Mononuclear cell (primary cell): ENCODE results near the gene SLC37A1. TPM values are rescaled to one million over a fixed set of nuclear protein-coding genes. Genes with fewer than 3 reads are reported as not detected.

Experiments used
- H3K27me3 ChIP-seq: 2 replicates; pipeline ENCODE4 v1.6.0; 2011; ENCODE audit warnings: low read length, control low read depth; ENCODE audit not compliant: insufficient read depth
- H3K4me1 ChIP-seq: 2 replicates; pipeline ENCODE4 v1.5.1; 2011; ENCODE audit warnings: mild to moderate bottlenecking, low read length, control low read depth; ENCODE audit not compliant: insufficient read depth
- H3K4me3 ChIP-seq: 2 replicates; pipeline ENCODE4 v1.5.1; 2011; ENCODE audit warnings: mild to moderate bottlenecking, low read length, moderate library complexity
- H3K9me3 ChIP-seq: 2 replicates; pipeline ENCODE4 v1.5.1; 2011; ENCODE audit warnings: low read depth, mild to moderate bottlenecking, control low read depth, low read length
- total RNA-seq: library from RNA; depleted of rRNA; stranded (reverse); fragments of >200 nt; gene quantifications from one replicate; pipeline ENCODE4 v1.2.3, GENCODE V29; 2012

SLC37A1 gene
- total RNA-seq, 1 donor = 19.4 TPM

DNA sequence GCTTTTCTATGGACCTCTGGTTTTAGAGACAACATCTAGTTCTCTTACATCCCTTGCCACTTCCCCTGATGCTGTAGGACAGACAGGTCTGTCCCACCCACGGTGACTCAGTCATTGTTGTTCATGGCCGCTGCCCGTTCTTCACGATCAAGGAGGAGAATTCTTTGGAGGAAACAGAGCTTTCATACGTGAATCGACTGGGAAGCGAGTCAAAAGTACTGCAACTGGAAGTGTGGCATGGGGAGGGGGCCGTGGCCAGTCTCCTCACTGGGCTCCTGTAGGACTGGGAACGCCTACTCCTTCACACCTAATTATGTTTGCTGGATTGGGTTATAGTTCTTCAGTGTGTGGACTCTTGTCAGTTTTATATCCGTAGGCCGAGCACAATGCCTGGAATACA, 4.4 kb upstream of the SLC37A1 start:
- Histone ChIP-seq H3K9me3 (no peaks in the 10 kb centered on the region), H3K4me1 (peaks cover 11% of the 10 kb centered on the region), H3K27me3 (no peaks in the 10 kb centered on the region), H3K4me3 (no peak overlapping the region)

DNA sequence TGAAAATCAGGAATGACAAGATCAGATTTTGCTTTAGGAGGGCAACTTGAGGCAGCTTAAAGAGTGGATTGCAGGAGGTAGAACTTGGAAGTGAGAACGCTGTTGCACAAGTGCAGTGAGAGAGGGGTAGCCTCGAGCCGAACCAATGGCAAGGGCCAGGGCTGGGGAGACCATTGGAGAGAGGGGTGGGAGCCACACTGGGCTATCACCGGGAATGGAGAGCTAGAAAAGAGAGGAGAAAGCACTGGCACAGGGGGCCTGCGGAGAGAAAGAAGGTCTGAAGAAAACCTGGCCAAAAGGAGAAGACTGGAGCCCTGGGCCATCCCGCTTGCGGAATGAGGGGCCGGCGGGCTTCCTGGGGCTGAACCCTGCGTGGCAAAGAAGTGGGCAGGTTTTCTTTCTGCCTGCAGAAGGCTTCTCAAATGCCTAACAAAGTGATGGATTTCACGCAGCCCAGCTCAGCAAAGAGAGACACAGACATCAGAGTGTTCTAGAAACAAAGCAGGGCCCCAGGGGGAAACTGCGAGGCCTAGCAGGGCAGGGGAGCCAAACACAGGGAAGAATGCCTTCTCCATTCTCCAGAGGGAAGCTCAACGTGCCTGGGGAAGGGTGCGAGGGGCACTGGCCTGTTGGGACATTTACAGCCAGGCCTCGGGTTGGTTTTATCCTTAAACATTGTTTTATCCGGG, 1.2 kb upstream of the SLC37A1 start:
- no peaks in the 10 kb centered on the region for H3K27me3 ChIP-seq

DNA sequence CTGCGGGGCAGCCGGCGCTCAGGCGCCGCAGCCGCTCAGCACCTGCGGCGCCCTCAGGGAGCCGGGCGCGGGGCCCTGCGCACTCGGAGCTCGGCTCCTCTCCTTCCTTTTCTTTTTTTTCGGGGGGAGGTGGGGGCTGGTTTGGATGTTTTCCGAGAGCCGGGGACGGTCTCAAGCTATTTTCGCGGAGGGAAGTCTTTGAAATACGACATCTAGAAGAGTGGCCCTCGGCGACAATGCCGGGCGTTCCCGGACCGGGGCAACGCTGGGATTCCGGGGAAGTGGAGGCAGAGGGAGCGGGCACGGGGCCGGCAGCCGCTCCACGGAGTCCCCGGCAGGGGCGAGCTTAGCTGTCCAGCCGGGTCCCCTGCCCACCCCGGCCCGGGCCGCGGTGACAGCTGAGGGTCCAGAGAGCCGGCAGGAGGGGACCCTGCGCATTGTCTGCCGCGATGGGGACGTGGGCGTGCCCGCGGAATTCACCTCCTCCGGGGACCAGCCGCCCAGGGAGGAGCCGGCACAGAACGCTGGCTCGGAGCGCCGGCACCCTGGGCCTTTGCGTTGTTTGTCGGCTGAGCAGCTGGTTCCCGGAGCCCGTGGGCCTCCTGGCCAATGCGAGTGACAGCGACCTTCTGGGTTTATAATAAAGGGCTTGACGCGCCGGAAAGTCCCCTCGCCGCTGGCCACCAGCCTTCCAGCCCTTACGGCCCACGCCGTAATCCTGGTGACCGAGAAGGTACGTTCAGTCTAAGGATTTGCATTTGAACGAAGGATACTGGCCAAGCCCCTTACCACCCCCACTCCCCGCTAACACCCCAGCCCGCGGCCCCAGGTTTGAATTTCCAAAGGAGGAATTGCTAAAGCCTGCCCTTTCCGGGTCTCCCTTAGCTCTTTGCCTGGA, 582 bp downstream of the SLC37A1 start:
- H3K4me1 ChIP-seq = peaks cover 24% of the 10 kb centered on the region
- peak overlapping the region; percentile 82 for H3K4me3 ChIP-seq
- H3K9me3 ChIP-seq = no peaks in the 10 kb centered on the region
- H3K27me3 ChIP-seq = no peaks in the 10 kb centered on the region

More for the DNA sequence above, 1.2 kb upstream of the SLC37A1 start:
- H3K4me3 ChIP-seq = no peak overlapping the region
- no peaks in the 10 kb centered on the region for H3K9me3 ChIP-seq
- H3K4me1 ChIP-seq = peaks cover 24% of the 10 kb centered on the region

DNA sequence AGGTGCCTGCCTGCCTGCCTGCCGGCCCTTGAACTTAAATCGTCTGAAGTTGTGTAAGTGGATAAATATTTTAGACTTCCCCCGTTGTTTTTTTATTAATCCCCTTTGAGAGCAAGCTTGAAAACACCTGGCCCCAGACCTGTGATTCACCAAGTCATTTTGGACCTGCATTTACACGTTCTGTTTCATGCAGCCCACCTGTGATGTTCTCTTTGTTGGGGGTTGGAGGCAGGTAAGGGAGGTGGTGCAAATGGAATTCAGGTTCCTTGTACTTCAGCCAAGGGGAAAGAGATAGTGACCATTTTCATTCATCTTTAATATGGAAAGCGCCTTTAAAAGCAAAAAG, 1.2 kb downstream of the SLC37A1 start:
- peaks cover 24% of the 10 kb centered on the region for H3K4me1 ChIP-seq
- peak overlapping the region; percentile 82 for H3K4me3 ChIP-seq

DNA sequence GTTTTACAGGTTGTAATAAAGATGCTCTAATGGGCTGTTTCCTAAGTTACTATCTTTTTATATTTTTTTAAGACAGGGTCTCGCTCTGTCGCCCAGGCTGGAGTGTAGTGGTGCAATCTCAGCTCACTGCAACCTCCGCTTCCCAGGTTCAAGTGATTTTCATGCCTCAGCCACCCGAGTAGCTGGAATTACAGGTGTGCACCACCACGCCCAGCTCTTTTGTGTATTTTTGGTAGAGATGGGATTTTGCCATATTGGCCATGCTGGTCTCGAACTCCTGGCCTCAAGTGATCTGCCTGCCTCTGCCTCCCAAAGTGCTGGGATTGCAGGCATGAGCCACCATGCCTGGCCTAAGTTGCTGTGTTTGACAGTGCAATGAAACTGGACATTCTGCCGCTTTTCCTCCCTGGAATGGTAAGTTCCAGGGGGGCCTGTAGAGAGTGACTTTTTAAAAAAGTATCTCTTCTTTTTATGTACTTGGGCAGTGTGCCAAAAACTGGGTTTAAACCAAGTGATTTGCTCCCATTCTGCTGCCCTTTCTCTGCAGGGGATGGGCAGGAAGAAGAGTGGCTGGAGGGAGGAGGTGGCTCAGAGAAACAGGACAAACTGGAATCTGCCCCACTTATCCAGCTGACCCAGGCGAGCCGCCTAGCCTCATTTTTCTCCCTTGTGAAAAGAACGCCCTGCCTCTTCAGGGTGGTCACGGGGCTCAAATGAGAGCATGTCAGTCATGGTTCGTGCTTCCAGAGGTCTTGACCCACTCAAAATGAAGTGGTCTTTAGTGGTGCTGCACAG, 2.3 kb downstream of the SLC37A1 start:
- no peaks in the 10 kb centered on the region for H3K9me3 ChIP-seq
- peaks cover 24% of the 10 kb centered on the region for H3K4me1 ChIP-seq
- no peak overlapping the region for H3K4me3 ChIP-seq
- no peaks in the 10 kb centered on the region for H3K27me3 ChIP-seq

More for the DNA sequence above, 1.2 kb downstream of the SLC37A1 start:
- no peaks in the 10 kb centered on the region for H3K27me3 ChIP-seq
- H3K9me3 ChIP-seq = no peaks in the 10 kb centered on the region

DNA sequence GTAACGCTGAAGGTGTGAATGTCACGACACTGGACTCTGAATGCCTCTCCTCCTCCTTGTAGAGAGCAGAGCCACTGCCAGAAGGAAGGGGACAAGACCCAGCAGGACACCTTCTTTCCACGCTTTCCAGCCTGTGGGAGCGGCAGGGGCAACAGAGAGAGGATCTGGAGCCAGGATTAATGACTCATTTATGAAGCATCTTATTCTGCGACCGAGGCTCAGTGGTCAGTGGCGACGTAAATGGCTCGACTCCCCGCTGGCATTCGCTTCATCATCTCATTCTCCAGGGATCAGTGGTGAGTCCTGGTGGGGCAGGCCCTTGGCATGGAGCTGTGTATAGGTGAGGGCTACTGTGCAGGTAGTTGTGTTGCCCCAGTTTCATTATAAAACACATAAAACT, 4.6 kb downstream of the SLC37A1 start:
- H3K9me3 ChIP-seq = no peaks in the 10 kb centered on the region
- H3K4me3 ChIP-seq = no peak overlapping the region
- peaks cover 20% of the 10 kb centered on the region for H3K4me1 ChIP-seq
- H3K27me3 ChIP-seq = no peaks in the 10 kb centered on the region

DNA sequence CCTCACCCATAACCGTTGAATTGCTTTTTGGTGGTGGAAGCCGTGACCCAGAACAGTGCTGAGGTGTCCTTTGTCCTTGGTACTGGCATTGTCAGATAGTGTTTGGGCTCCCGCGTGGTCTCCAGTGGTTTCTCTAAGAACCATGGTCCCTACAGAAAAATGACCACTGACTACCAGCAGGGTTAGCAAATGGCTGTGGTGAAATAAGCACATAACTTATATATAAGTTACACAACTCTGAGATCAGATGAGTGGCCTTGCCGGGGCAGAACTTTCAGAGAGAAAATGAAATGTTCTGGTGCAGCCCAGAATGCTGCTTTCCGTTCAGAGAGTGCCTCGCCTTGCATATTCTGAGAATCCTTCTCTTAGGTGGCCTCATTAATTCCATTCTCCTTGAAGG, 5.0 kb downstream of the SLC37A1 start:
- Histone ChIP-seq H3K27me3 (no peaks in the 10 kb centered on the region), H3K4me1 (peaks cover 22% of the 10 kb centered on the region), H3K4me3 (no peak overlapping the region), H3K9me3 (no peaks in the 10 kb centered on the region)

DNA sequence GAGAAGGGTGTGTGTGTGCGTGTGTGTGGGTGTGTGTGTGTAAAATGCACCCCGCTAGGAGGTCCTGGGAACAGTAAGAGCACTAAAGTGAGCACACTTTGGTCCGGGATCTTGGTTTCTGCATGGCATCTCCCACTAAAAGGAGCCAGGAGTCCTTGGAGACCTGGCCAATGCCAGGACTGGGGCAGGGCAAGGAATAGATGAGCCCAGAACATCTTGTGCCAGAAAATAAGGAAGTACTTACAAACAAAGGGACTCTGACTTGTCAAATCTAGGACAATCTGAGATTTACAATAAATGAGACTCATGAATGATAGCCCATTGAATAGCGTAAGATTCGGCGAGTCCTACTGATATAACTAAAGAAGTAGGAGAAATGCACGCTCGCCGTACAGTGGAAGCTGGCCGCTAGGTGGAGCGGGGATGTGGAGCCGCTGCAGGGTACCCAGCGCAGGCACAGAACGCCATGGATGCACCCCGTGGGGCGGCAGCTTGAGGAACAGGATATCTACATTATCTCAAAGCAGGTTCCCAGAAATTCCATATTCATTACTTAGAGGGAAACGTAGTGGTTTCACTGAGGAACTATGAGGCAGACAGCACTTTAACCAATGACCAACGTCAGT, 7.1 kb downstream of the SLC37A1 start:
- Histone ChIP-seq H3K9me3 (no peaks in the 10 kb centered on the region), H3K27me3 (no peaks in the 10 kb centered on the region), H3K4me3 (no peak overlapping the region), H3K4me1 (peaks cover 28% of the 10 kb centered on the region)

DNA sequence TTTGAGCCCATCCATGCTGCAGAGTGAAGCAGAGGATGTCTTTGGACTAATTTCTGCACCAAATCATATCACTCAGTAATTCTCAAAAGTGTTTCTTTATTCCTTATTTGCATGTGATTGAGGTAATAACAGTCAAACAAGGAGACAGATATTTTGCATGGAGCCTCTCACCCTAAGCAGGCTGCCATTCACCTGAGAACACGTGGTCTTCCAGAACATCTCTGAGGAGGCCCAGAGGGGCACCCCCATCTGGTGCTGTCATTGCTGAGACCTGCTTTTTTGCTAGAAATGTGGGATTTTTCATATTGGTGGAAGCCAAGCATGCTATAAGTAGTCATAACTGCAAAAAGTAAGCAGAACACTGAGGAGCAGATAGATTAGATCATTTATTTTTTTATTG, 7.7 kb downstream of the SLC37A1 start:
- Histone ChIP-seq H3K9me3 (no peaks in the 10 kb centered on the region), H3K4me1 (peaks cover 28% of the 10 kb centered on the region), H3K4me3 (no peak overlapping the region), H3K27me3 (no peaks in the 10 kb centered on the region)

DNA sequence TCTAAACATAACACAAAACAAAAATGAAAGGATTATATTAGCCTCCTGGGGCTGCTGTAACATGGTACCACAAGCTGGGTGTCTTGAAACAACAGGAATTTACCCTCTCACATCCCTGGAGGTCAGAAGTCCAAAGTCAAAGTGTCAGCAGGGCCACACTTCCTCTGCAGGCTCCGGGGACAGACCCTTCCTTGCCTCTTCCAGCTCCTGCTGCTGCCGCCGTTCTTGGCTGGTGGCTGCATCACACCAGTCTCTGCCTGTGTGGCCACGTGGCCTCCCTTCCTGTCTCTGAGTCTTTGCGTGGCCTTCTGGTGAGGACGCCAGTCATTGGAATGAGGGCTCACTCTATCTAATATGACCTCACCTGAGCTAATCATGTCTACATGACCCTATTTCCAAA, 8.2 kb downstream of the SLC37A1 start:
- no peaks in the 10 kb centered on the region for H3K27me3 ChIP-seq
- H3K4me3 ChIP-seq = no peak overlapping the region
- H3K9me3 ChIP-seq = no peaks in the 10 kb centered on the region
- peaks cover 29% of the 10 kb centered on the region for H3K4me1 ChIP-seq

DNA sequence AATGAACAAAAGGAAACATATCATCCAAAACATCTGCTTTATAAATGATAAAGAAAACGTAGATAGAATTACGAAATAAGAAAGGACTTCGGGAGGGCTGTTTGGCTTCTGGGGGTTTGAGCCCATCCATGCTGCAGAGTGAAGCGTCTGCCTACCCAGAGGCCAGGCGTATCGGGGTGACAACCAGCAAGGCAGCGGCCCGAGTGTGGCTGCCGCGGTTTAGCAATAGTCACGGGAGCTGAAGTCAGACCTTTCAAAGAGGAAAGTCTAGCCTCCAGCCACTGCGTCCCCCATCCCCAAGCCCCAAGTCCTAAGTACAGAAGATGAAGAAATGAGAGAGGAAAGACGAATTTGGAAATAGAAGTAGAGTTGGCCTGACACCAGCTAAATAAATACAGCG, 8.6 kb downstream of the SLC37A1 start:
- Histone ChIP-seq H3K9me3 (no peaks in the 10 kb centered on the region), H3K4me3 (no peak overlapping the region), H3K4me1 (peaks cover 33% of the 10 kb centered on the region), H3K27me3 (no peaks in the 10 kb centered on the region)

DNA sequence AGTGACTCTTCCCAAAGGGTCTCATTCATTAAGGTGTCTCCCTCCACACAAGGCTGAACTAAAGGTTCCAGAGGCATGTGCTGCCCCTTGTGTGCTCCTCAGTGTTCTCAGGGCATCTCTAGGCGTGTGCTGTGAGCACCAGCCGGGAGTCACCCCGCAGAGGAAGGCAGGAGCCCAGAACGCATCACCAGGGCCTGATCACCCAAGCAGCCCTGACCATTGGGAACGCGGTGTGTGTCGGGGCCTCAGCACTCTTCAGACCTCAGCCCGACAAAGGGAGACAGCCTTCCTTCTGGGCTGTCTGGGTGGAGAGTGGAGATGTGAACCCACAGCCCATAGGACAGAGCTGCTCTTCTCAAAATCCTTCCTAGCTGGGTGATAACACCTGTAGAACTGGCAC, 9.1 kb downstream of the SLC37A1 start:
- H3K9me3 ChIP-seq = no peaks in the 10 kb centered on the region
- no peaks in the 10 kb centered on the region for H3K27me3 ChIP-seq
- H3K4me3 ChIP-seq = no peak overlapping the region
- peaks cover 37% of the 10 kb centered on the region for H3K4me1 ChIP-seq

DNA sequence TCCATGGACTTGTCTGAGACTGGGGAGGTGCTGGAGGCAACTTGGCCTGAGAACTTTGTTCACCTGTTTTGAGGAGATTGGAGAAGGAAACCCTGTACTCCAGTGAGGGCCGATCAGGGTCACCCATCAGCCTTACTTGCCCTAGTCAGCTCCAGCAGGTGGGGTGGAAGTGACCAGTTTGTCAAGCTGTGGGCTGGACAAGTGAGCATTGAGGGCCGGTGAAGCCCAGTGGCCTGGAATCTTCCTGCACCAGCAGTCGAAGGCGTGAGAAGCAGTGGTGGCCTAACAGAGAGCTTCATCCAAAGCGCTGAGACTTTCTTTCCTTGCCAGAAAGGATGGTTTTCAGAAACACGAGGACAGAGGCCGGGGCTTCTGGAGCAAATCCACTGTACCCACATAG, 9.6 kb downstream of the SLC37A1 start:
- Histone ChIP-seq H3K4me1 (peaks cover 40% of the 10 kb centered on the region), H3K27me3 (no peaks in the 10 kb centered on the region), H3K9me3 (no peaks in the 10 kb centered on the region), H3K4me3 (no peak overlapping the region)

DNA sequence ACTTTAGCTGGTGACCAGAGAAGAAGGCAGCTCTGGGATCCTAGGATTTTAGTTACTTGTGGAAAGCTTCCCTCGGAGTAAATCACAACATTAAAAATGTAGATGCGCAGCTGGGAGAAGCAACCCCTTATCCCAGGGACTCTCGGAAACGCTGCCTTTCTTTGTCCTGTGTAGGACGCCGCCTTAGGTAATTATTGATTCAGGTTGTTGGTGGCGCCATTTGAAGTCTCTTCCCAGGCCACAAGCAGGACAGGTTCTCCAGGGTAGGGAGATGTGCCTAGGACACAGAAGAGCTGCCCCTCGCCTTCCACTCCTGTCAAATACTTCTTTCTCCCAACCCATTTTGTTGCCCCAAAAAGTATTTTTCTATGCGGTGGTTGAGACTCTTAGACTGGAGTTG, 10.3 kb downstream of the SLC37A1 start:
- no peak overlapping the region for H3K4me3 ChIP-seq
- H3K4me1 ChIP-seq = peaks cover 45% of the 10 kb centered on the region
- H3K27me3 ChIP-seq = no peaks in the 10 kb centered on the region
- H3K9me3 ChIP-seq = no peaks in the 10 kb centered on the region
